ENCODE results near the gene MRPL2. TPM values are rescaled to one million over a fixed set of nuclear protein-coding genes. Genes with fewer than 3 reads are reported as not detected.

Gene MRPL2
- total RNA-seq, 1 donor from 2014 or later = 47.4 TPM

GRCh38 chr6:43013843-43014433 lies 45.3 kb downstream of the MRPL2 start, which contains the start of the genes KLHDC3 and MEA1:
Gene KLHDC3, plus strand, starts transcription at chr6:43014249. Its CDS starts 2,944 bp downstream, at chr6:43017193.
Gene MEA1, minus strand, starts transcription at chr6:43013946. Its CDS starts 133 bp downstream, at chr6:43013813.
- peak; percentile 80 for FAIRE-seq

GRCh38 chr6:43013097-43013842 lies 46.0 kb downstream of the MRPL2 start:
- Mint-ChIP-seq H3K36me3 (ENCODE audit: low read depth, unreplicated experiment) (peaks cover 16% of the 10 kb centered on the region), H3K9me3 (ENCODE audit: unreplicated experiment) (no peaks in the 10 kb centered on the region), H3K4me3 (ENCODE audit: unreplicated experiment) (peak overlapping the region; percentile 92), H3K4me1 (ENCODE audit: low read depth, unreplicated experiment) (peaks cover 15% of the 10 kb centered on the region), H3K27me3 (ENCODE audit: low read depth, unreplicated experiment) (no peaks in the 10 kb centered on the region), H3K27ac (ENCODE audit: unreplicated experiment) (peak overlapping the region; percentile 78)
- H3K4me1 ChIP-seq (ENCODE audit: insufficient read depth, low read length) = peaks cover 26% of the 10 kb centered on the region
- H3K36me3 ChIP-seq (ENCODE audit: insufficient read depth, low read length) = peaks cover 31% of the 10 kb centered on the region
- TF ChIP-seq EZH2 (IDR thresholded peaks at IDR 0.05; ENCODE audit: insufficient read depth, low read length) = no peak
- TF ChIP-seq CTCF (IDR thresholded peaks at IDR 0.05; ENCODE audit: insufficient read depth, low read depth, low read length) = no peak
- peaks cover 69% of the 10 kb centered on the region for H3K79me2 ChIP-seq (ENCODE audit: insufficient read depth, low read length)
- peak overlapping the region; percentile 92 for H3K4me2 ChIP-seq (ENCODE audit: low read length)
- H4K20me1 ChIP-seq (ENCODE audit: insufficient read depth, low read length) = peaks cover 36% of the 10 kb centered on the region
- no peaks in the 10 kb centered on the region for H3K9me3 ChIP-seq (ENCODE audit: insufficient read depth, low read depth, low read length)
- peak overlapping the region; percentile 69 for H3K4me3 ChIP-seq (ENCODE audit: insufficient read depth, low read depth, low read length)
- H3K27ac ChIP-seq (ENCODE audit: low read depth, low read length) = peak overlapping the region; percentile 35
- no peaks in the 10 kb centered on the region for H3K27me3 ChIP-seq (ENCODE audit: insufficient read depth, low read length)
- FAIRE-seq (no peak), DNase-seq (ENCODE audit: low read depth) (no peak)
- H2AFZ ChIP-seq (ENCODE audit: low read depth, low read length) = peak overlapping the region; percentile 50
- peak overlapping the region; percentile 85 for H3K9ac ChIP-seq (ENCODE audit: low read length)

More at GRCh38 chr6:43013843-43014433, 45.3 kb downstream of the MRPL2 start, which contains the start of the genes KLHDC3 and MEA1:
- peak; percentile 99 for DNase-seq (ENCODE audit: low read depth)
- Histone ChIP-seq H3K9ac (ENCODE audit: low read length) (peak within 1 kb of the TSS; percentile 96), H3K4me3 (ENCODE audit: insufficient read depth, low read depth, low read length) (peak within 1 kb of the TSS; percentile 93), H3K36me3 (ENCODE audit: insufficient read depth, low read length) (peaks cover 25% of the 10 kb centered on the region), H3K9me3 (ENCODE audit: insufficient read depth, low read depth, low read length) (no peaks in the 10 kb centered on the region), H3K27me3 (ENCODE audit: insufficient read depth, low read length) (no peaks in the 10 kb centered on the region), H3K4me1 (ENCODE audit: insufficient read depth, low read length) (peaks cover 26% of the 10 kb centered on the region), H3K4me2 (ENCODE audit: low read length) (peak within 1 kb of the TSS; percentile 98), H2AFZ (ENCODE audit: low read depth, low read length) (peak within 1 kb of the TSS; percentile 50), H3K79me2 (ENCODE audit: insufficient read depth, low read length) (peaks cover 75% of the 10 kb centered on the region), H4K20me1 (ENCODE audit: insufficient read depth, low read length) (peaks cover 34% of the 10 kb centered on the region), H3K27ac (ENCODE audit: low read depth, low read length) (peak within 1 kb of the TSS; percentile 73)
- peak within 1 kb of the TSS; percentile 85 for H3K27ac Mint-ChIP-seq (ENCODE audit: unreplicated experiment)
- peak within 1 kb of the TSS; percentile 92 for H3K4me3 Mint-ChIP-seq (ENCODE audit: unreplicated experiment)
- H3K27me3 Mint-ChIP-seq (ENCODE audit: low read depth, unreplicated experiment) = no peaks in the 10 kb centered on the region
- TF ChIP-seq EZH2 (IDR thresholded peaks at IDR 0.05; ENCODE audit: insufficient read depth, low read length) = no peak
- no peak for TF ChIP-seq CTCF (IDR thresholded peaks at IDR 0.05; ENCODE audit: insufficient read depth, low read depth, low read length)
- H3K4me1 Mint-ChIP-seq (ENCODE audit: low read depth, unreplicated experiment) = peaks cover 15% of the 10 kb centered on the region
- H3K9me3 Mint-ChIP-seq (ENCODE audit: unreplicated experiment) = no peaks in the 10 kb centered on the region
- peaks cover 21% of the 10 kb centered on the region for H3K36me3 Mint-ChIP-seq (ENCODE audit: low read depth, unreplicated experiment)
